ENCODE data around the gene MXRA8.

GRCh38 chr1:1349256-1350012 is 8.9 kb downstream of the MXRA8 start, which contains the start of gene DVL1:
- TF ChIP-seq BHLHE40 (IDR thresholded peaks at IDR 0.05; ENCODE audit: low read depth, low read length) (no peak), CTCF (IDR thresholded peaks at IDR 0.05) (peak; percentile 37), SMC3 (IDR thresholded peaks at IDR 0.05) (no peak), POLR2A (IDR thresholded peaks at IDR 0.05; ENCODE audit: low read length) (peak; percentile 38; the same call in 1 of the 2 replicates), CEBPB (IDR thresholded peaks at IDR 0.05) (no peak), KDM1A (IDR thresholded peaks at IDR 0.05; ENCODE audit: low read depth) (no peak)
